Bronchial epithelial cell (primary cell): Measurements from ENCODE around the gene PPFIA1. TPM values are rescaled to one million over a fixed set of nuclear protein-coding genes. Genes with fewer than 3 reads are reported as not detected.

Experiments
- DNase-seq: peaks from one replicate; pipeline ENCODE4 v3.0.0-alpha.2; 2010; ENCODE audit warnings: low read depth
- FAIRE-seq: peaks from 2 replicates; lab custom pipeline; 2011; peaks lifted over from hg19 to GRCh38; lab: Jason Lieb, UNC
- H3K27me3 ChIP-seq: 2 replicates; pipeline ENCODE4 v1.5.1; 2011; ENCODE audit warnings: low read length; ENCODE audit not compliant: control insufficient read depth, insufficient read depth
- H3K36me3 ChIP-seq: 2 replicates; pipeline ENCODE4 v1.5.1; 2011; ENCODE audit warnings: low read length; ENCODE audit not compliant: control insufficient read depth, insufficient read depth
- H3K4me3 ChIP-seq: 2 replicates; pipeline ENCODE4 v1.5.1; 2011; ENCODE audit warnings: mild to moderate bottlenecking, low read depth, low read length, control low read depth
- CTCF ChIP-seq: IDR thresholded peaks from 2 replicates; pipeline ENCODE4 v1.5.1; 2011; ENCODE audit warnings: mild to moderate bottlenecking, moderate library complexity, low read length, control low read depth, inconsistent platforms; ENCODE audit not compliant: insufficient read depth, severe bottlenecking
- total RNA-seq: library from RNA; depleted of rRNA; stranded (reverse); fragments of >200 nt; gene quantifications from 2 replicates; pipeline ENCODE4 v1.2.1, GENCODE V29; 2014

Gene PPFIA1
- total RNA-seq, 1 donor from 2014 or later, result 35.0 TPM

GRCh38 chr11:70324376-70325115 is 54.1 kb downstream of the PPFIA1 start:
- Histone ChIP-seq H3K27me3 (no peaks in the 10 kb centered on the region), H3K4me3 (no peak overlapping the region), H3K36me3 (peaks cover 9% of the 10 kb centered on the region)
- DNase-seq (no peak), FAIRE-seq (no peak)
- no peak for TF ChIP-seq CTCF

- H3K4me3 ChIP-seq, result no peak overlapping the region
- peaks cover 9% of the 10 kb centered on the region for H3K36me3 ChIP-seq
- no peak for TF ChIP-seq CTCF
- DNase-seq, result no peak
- FAIRE-seq, result no peak
- H3K27me3 ChIP-seq, result no peaks in the 10 kb centered on the region
Measured at GRCh38 chr11:70325824-70326223, 55.3 kb downstream of the PPFIA1 start.

GRCh38 chr11:70326365-70326811 is 55.9 kb downstream of the PPFIA1 start:
- Histone ChIP-seq H3K36me3 (peaks cover 10% of the 10 kb centered on the region), H3K27me3 (no peaks in the 10 kb centered on the region), H3K4me3 (no peak overlapping the region)
- no peak for TF ChIP-seq CTCF
- FAIRE-seq (no peak), DNase-seq (peak; percentile 40)

GRCh38 chr11:70326833-70327232 is 56.3 kb downstream of the PPFIA1 start:
- Histone ChIP-seq H3K27me3 (no peaks in the 10 kb centered on the region), H3K4me3 (no peak overlapping the region), H3K36me3 (peaks cover 10% of the 10 kb centered on the region)
- FAIRE-seq, result no peak
- no peak for DNase-seq
- no peak for TF ChIP-seq CTCF

- Histone ChIP-seq H3K4me3 (no peak overlapping the region), H3K36me3 (peaks cover 15% of the 10 kb centered on the region), H3K27me3 (no peaks in the 10 kb centered on the region)
- no peak for FAIRE-seq
- TF ChIP-seq CTCF, result no peak
- no peak for DNase-seq
Measured at GRCh38 chr11:70327717-70328116, 57.2 kb downstream of the PPFIA1 start.
